ENCODE measurements around the gene VWF. TPM values are rescaled to one million over a fixed set of nuclear protein-coding genes. Genes with fewer than 3 reads are reported as not detected.
"Not testable (repeated sequence)": the region's sequence is repeated elsewhere in the genome, so short reads cannot be mapped to it uniquely, and the experiment has no call there.

VWF gene
- total and polyA plus RNA-seq, 2 of the 4 experiments (the other 2 are of a cell fraction), result under 0.01 to 0.09 TPM

DNA sequence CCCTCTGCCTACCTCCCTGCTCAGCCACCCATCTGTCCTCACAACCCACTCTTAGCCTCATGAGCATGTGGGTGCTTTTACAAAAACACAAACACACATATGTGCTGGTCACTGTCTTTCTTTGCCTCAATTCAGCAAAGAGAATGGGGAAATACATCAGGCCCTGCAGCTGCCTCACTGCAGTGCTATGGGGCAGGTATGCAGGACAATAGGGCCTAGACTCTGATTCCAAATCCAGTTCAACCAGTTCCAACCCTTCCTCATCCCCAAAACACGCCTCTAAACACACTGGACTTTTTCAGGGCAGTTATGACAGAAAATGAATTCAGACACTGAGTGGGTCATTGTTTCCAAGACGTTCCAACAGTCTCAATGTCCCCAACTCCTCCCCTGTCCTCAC is 100.4 kb downstream of the VWF start:
- H2AK9ac ChIP-seq (replicated peaks; ENCODE audit: low read depth, low read length, poor library complexity); H3K18ac ChIP-seq (ENCODE audit: low read depth, low read length); H3K23ac ChIP-seq (ENCODE audit: low read depth, low read length); H3K27ac ChIP-seq (ENCODE audit: insufficient read depth, low read length); dilution Hi-C loops (cut with HindIII; ENCODE audit: low sequenced_read_pairs, unreplicated experiment); H3K56ac ChIP-seq (ENCODE audit: extremely low read depth, insufficient read depth, low read length); H3K9me3 ChIP-seq (ENCODE audit: control insufficient read depth, insufficient read depth, low read length); H3K4me1 ChIP-seq (ENCODE audit: control insufficient read depth, insufficient read depth, low read length); CTCF ChIA-PET; H3K36me3 ChIP-seq (ENCODE audit: control insufficient read depth, insufficient read depth, low read length); H4K91ac ChIP-seq (ENCODE audit: insufficient read depth, low read depth, low read length); H3K27me3 ChIP-seq (ENCODE audit: control insufficient read depth, insufficient read depth, low read length); H3K9ac ChIP-seq (ENCODE audit: low read depth, low read length); H2BK15ac ChIP-seq (ENCODE audit: low read depth, low read length); in situ Hi-C loops (cut with MboI; ENCODE audit: low sequenced_read_pairs); H3K79me1 ChIP-seq (ENCODE audit: low read depth in 1 of 2, low read length in 2 of 2); intact Hi-C loops (cut with micrococcal nuclease); H3K4ac ChIP-seq (ENCODE audit: low read depth, low read length); POLR2A ChIA-PET (ENCODE audit: unreplicated experiment); H2BK5ac ChIP-seq (ENCODE audit: low read depth, low read length, poor library complexity, severe bottlenecking); H4K20me1 ChIP-seq (ENCODE audit: insufficient read depth, low read length); H4K5ac ChIP-seq (ENCODE audit: low read depth, low read length); H3K9me1 ChIP-seq (ENCODE audit: insufficient read depth, low read length); BruUV-seq (replicated peaks); H4K8ac ChIP-seq (ENCODE audit: low read depth in 2 of 2, low read length in 2 of 2); ATAC-seq (ENCODE audit: low read depth); H2BK20ac ChIP-seq (ENCODE audit: low read depth, low read length); DNase-seq; H3K4me3 ChIP-seq (ENCODE audit: insufficient read depth, low read depth, low read length); H2AFZ ChIP-seq (replicated peaks; ENCODE audit: low read length, poor library complexity); H3K14ac ChIP-seq (replicated peaks; ENCODE audit: low read depth, low read length); H2BK120ac ChIP-seq (ENCODE audit: low read depth, low read length); H2AK5ac ChIP-seq (ENCODE audit: low read depth, low read length); H3K4me2 ChIP-seq (ENCODE audit: low read depth, low read length): not testable (repeated sequence)
- WGBS, 2 experiments (ENCODE audit: extremely low coverage in 2 of 2, insufficient read length in 1 of 2), result 33% methylated on average over 1 of the region's 2 CpGs; no CpG with 5 or more reads in 1 of the 2 experiments

Measured in IMR-90 (cell line).